Measurements from ENCODE around the gene ACMSD.
"Not testable (repeated sequence)": the region's sequence is repeated elsewhere in the genome, so short reads cannot be mapped to it uniquely, and the experiment has no call there.

The ACMSD gene

DNA sequence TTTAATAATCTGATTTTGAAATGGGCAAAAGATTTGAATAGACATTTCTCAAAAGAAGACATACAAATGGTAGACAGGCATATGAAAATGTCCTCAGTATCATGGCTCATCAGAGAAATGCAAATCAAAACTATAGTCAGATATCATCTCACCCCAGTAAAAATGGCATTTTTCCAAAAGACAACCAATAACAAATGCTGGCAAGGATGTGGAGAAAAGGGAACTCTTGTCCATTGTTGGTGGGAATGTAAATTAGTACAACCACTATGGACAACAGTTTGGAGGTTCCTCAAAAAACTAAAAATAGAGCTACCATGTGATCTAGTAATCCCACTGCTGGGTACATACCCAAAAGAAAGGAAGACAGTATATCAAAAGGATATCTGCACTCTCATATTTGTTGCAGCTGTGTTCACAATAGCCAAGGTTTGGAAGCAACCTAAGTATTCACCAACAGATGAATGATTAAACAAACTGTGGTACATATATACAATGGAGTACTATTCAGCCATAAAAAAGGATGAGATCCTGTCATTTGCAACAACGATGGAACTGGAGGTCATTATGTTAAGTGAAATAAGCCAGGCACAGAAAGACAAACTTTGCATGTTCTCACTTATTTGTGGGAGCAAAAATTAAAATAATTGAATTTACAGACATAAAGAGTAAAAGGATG is 69.2 kb downstream of the ACMSD start:
- DNase-seq (ENCODE audit: low read depth): not testable (repeated sequence)

DNA sequence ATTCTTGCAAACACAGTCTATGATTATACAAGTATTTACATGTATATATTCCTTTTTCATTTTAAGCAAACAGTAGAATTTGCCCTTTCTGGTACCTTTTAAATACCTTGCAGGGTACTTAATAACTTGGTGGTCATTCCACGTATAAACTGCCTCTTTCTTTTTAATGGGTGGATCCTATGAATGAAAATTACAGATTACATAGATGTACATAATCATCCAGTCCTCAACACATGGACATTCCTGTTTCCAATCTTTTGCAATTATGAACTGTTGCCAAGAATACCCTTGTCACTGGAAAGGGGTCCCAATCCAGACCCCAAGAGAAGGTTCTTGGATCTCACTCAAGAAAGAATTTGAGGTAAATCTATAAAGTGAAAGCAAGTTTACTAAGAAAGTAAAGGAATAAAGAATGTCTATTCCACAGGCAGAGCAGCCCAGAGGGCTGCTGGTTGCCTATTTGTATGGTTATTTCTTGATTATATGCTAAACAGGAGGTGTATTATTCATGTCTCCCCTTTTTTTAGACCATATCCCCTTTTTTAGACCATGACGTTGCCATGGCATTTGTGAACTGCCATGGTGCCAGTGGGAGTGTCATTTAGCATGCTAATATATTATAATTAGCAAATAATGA is 72.5 kb downstream of the ACMSD start:
- DNase-seq (ENCODE audit: low read depth): no peak

DNA sequence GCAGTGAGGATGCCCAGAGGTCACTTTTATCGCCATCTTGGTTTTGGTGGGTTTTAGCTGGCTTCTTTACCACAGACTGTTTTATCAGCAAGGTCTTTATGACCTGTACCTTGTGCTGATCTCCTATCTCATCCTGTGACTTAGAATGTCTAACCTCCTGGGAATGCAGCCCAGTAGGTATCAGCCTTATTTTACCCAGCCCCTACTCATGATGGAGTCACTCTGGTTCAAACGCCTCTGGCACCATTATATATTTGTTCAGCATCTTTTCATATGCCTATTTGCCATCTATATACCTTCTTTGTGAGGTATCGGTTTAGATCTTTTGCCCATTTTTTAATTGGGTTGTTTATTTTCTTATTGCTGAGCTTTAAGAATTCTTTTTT is 73.0 kb downstream of the ACMSD start:
- no peak for DNase-seq (ENCODE audit: low read depth)

DNA sequence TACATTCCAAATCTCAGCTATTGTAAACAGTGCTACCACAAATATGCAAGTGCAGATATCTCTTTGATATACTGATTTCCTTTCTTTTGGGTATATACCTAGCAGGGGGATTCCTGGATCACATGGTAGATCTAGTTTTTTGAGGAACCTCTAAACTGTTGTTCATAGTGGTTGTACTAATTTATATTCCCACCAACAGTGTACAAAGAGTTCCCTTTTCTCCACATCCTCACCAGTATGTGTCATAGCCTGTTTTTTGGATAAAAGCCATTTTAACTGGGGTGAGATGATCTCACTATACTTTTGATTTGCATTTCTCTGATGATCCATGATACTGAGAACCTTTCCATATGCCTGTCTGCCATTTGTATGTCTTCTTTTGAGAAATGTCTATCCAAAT is 73.9 kb downstream of the ACMSD start:
- peak; percentile 35 for DNase-seq (ENCODE audit: low read depth)

DNA sequence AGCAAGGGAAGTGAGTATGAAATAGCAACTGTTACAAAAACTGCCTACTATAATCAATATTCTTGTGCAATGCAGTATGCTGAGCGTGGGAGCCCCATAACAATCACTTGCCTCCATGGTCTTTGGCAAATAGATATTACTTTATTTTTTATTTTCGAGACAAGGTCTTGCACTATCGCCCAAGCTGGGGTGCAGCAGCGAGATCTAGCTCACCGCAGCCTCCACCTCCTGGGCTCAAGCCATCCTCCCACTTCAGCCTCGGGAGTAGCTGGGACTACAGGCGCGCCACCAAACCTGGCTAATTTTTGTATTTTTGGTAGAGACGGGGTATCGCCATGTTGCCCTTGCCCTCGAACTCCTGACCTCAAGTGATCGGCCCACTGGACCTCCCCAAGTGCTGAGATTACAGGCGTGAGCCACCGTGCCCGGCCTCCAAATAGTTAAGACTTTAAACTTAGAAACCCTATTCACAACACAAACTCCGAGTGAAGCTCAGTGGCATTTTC is 79.0 kb downstream of the ACMSD start:
- DNase-seq (ENCODE audit: low read depth): no peak

DNA sequence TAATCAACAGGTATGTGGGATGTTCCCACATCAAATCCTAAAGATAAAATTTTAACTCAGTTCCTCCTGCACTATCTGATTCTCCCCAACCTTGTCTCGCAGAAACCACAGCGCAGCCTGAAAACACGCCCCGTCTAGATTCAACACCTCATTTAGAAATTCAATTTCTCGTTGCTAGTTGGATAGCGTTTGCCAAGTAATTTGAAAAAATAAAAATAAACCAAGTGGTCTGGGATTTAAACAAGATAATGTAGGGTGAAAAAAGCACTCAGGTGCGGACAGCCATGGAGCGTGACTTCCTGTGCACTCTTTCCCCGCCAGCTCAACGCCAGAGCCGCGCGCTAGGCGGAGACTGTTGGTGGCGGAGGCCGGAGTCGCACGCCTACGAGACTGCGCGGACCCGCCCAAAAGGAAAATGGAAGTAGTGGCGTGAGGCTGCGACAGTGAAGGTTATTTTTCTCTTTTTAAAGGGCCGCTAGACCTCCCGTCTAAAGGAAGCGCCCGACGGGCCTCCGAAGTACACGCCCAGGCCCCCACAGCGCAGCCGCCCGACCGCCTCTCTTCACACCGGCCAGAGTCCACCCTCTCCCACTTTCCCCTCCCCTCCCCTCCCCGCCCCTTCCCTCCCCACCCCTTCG is 79.6 kb downstream of the ACMSD start:
- peak; percentile 76 for DNase-seq (ENCODE audit: low read depth)

DNA sequence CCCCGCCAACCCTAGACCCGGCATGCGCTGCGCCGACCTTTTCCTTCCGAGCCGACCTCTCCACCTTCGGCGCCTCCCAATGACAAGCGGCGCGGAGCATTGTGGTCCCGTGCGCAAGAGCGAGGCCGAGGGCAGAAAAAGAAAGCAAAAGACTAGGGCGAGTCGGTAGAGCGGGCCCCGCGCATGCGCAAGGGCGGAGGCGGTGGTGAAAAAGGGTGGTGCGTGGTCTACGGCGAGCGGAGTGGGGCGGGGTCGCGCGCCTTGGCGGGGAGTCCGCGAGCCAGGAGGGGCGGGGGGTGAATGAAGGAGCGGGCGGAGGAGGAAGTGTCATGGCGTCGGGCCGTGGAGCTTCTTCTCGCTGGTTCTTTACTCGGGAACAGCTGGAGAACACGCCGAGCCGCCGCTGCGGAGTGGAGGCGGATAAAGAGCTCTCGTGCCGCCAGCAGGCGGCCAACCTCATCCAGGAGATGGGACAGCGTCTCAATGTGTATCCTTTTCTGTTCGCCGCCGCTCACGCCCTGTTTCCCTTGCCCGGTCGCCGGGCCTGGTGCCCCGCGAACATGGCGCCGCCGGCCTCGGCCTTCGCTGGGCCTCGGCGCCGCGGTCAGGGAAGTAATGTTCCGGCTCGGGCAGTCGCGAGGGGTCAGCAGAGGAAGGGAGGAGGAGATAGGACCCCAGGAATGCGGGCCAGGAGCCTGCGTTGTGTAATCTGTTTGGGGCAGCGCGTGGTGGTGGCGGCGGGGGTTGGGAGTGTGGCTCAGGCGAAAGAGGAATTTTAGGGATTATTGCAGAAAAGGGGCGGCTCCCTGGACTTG is 80.3 kb downstream of the ACMSD start, which contains the start of gene CCNT2:
CCNT2 (plus strand) TSS at position 297 of the 815 bp plus-strand sequence; CDS start at position 330, 33 bp downstream.
- peak; percentile 96 for DNase-seq (ENCODE audit: low read depth)

DNA sequence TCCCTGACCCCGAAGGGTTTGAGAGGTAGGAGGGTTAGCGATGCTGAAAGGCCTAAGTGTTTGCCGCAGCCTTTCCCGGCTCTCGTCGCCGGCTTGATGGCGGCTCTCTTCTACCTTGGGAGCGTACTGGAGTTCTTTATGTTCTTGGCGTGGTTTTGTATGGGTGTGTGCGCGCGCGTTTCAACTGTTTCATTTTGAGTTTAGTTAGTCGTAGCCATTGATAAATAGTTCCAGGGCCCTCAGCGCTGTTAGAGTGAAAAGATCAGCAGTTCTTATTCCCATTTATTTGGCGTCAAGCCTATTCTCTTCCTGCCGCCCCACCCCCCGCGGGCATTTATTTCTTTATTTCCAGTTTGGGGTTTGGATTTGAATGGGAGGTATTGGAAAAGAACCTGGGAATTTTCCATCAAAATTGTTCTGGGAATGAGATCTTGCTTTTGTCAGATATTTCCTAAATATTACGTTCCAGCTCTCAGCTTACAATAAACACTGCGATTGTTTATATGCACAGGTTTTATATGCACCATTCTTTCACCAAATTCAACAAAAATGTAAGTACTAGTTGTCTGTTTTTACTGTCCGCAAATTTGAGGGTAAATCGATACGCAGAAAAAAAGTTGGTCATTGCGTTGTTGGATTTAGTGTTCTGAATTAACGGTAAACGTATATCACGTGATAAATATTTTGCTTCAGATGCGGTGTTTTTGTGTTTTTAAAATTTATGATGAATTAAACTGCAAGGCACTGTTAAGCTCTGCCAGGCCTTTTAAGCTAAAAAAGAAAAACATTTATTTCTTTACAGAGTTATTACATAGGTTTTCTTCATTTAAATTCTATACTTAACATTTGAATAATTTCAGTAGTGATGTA is 81.2 kb downstream of the ACMSD start:
- no peak for DNase-seq (ENCODE audit: low read depth)

DNA sequence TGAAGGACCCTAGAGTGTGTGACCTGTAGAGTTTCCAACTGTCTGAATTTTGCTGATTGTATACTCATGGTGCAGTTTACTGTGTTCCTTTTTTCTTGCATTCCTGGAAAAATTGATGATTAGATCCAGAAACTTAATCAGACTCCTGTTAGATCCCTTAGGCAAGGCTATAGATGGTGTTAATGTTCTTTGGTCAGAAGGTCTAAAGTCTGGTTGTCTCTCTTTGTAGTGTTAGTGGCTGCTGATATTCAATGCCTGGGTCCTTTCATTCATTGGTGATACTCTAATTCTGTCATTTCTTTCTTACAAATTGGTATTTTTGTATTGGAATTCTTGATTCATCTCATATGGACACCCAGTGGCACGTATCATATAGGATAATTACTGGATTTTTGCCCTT is 86.5 kb downstream of the ACMSD start:
- no peak for DNase-seq (ENCODE audit: low read depth)

DNA sequence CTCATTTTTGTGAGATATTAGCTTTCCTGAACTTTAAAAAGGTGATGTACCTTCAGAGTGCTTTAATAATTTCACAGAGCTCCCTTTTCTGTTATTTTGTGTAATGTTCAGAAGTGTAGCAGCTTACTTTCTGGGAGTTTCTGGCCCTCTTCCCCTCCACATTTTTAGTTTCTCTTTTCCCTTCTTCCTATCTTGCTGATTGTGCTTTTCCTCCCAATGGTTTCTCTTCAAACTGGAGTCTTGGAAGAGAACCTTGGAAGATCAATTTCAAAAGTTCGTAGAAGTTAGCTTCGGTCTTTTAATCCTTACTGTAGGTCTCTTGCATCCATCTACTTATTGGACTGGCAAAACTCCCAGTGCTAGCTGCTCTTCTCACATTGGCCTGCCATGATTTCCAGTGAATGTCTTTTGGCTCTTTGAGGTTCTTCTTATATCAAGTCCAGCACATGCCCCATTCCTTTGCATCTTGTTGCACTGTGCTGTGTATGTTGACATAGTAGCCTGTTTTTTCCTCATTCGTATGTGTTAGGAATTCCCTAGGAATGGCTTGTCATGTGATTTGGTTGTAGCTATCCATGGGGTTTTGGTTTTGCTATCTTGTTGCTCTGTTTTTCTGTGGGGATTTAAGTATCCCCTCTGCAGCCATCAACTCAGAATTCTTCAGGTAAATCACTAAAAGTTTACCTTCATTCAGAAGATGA is 88.0 kb downstream of the ACMSD start:
- DNase-seq (ENCODE audit: low read depth): no peak

DNA sequence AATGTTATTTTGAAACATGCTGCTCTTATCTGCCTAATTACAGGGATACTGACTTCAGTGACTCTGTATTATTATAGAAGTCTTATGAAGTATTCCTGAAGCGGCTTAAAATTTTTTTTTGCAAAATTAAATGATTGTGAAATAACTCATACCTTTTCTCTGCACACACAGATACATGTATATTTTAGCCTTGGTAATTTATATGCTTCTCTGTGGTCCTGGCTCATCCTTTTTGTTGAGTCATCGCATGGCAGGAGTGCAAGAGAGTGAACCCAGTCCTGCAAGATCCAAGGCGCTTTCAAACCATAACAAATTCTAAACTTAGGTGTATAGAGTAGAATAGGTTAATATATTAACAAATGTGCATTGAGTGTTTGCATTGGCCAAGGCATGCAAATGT is 88.8 kb downstream of the ACMSD start:
- DNase-seq (ENCODE audit: low read depth): no peak

DNA sequence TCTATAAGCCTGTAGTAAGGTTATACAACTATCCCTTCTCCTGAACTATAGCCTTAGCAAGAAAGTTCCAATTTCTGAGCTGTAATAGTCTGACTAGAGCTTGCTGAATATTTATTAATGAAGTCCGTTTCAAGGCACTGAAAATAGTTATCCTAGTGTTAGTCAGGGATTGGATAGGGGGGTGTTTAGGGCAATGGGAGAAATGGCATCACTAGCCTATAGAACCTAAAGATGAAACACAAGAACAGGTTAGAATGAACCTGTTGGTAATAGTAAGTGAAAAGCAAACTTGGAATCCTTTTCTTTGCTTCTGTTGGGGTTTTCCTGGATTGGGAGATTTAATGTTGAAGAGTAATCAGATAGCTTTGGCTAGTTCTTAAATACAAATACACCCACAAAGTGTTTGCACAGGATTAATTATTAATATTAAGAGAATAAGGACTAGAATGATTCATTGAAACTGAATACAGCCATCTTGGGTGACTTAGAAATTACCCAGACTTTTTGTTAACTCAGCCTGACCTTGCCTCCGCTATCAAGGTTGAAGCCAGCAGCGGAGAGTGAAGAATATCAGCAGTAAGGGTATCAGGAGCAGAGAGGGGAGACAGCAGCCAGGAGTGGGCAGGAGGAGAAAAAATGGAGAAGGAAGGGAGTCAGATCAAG is 94.6 kb downstream of the ACMSD start:
- DNase-seq (ENCODE audit: low read depth): no peak

DNA sequence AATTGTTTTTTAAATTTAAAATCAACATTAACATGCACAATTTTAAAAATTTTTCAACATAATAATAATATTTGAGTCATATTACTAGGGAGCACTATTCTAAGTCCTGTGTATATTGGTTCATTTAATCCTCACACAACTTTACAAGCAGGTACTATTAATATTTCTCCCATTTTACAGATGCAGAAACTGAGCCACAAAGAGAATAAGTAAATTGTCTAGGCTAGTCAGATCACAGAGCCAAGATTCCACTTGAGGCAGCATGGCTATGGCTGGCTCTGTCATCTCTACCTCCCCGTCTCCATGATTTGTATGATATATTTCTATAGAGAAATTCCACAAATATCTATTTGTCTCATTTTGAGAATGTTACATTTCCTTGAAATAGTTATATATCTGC is 95.3 kb downstream of the ACMSD start:
- no peak for DNase-seq (ENCODE audit: low read depth)

DNA sequence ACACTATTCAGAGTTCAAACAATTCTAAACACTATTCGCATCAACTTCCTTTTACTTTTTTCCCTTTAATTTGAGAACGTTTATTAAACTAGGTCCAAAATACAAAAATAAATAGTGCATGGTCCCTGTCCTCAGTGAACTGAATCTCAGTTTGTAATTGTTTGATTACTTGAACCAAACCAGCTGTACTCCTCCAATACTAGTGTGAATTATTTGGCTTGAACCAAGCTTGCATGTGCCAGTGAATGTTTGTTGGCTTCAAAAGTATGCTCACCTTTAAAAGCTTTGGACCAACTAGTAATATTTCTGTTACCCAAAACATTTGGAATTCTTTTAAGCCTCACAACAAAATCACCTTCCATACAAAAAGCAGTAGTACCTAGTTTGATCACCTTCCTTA is 95.7 kb downstream of the ACMSD start:
- DNase-seq (ENCODE audit: low read depth): no peak

DNA sequence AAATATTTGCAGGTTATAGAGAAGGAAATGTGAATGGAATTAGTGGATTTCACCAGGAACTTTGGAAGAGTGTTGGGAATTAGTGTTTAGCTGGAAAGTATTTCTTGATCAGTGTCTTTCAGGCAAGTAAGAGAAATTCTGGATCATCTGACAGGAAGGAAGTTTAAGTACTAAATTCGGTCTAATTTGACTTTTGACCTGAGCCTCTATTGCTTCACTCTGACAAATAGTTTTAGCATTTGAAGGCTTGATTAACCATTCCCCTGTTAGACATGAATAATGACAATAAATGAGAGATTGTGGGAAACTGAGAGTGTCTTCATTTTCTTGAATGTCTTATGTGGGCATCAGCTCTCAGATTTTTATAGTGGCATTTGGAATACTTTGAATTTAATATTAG is 96.2 kb downstream of the ACMSD start:
- DNase-seq (ENCODE audit: low read depth): peak; percentile 22

DNA sequence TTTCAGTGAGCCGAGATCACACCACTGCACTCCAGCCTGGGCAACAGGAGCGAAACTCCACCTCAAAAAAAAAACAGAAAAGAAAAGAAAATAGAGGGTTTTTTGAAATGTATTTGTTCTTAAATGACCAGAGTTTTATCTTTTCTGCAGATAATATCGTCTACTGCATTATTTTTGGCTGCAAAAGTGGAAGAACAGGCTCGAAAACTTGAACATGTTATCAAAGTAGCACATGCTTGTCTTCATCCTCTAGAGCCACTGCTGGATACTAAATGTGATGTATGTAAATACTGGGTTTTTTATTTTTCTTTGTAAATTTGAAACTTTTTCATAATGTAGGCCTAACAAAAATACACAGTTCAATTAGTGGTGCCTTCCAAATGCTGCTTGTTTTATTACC is 98.3 kb downstream of the ACMSD start:
- DNase-seq (ENCODE audit: low read depth): no peak

DNA sequence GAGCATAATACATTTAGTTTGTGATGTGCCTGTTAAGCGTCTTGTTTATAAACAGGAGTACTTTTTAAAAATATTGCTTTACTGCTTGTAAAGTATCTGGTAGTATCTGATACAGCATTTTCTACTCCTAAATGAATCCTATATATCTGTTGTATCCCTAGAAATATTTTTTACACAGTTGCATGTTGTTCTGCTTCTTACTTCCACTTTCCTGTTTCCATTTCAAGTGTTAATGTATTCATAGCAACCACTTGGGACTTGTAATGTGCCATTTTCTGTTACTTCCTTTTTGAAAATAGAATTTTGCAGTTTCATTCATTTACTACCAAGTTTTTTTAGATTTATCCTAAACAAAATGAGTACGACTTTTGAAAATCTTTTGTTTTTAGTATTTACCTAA is 105.1 kb downstream of the ACMSD start:
- DNase-seq (ENCODE audit: low read depth): no peak

DNA sequence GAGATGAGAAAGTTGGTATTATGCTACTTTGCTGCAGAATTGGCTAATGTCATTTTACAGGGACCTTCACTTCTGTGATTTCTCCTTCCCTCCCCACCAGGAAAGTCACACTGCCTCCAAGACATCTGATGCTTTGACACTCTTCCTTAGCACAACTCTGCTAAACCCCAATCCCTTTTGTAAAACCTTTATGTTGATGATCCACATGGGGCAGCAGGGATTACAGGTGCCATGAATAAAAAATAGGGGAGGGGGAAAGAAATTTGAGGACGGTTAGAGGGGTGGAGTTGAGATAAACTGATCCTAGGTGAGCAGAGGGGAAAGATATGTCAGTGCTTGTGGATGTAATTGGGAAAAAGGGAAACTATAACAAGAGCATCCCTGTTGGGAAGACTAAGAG is 106.6 kb downstream of the ACMSD start:
- DNase-seq (ENCODE audit: low read depth): no peak

DNA sequence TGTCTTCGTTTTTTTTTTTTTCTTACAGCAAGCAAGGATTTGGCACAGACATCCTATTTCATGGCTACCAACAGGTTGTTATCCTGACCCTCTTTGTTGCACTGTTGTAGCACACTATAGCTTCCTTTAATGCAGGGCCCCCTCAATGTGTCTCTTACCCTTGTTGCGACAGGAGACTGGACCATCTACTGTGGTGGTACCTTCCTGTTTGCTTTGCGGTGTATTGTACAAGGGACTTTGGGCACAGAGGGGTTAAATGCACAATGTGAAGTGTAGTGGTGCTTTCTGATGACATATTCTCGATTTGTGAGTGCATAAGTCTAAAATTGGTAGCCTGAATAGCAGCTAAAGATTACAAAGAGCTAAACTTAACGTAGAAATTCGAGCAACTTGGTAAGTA is 107.7 kb downstream of the ACMSD start:
- no peak for DNase-seq (ENCODE audit: low read depth)

DNA sequence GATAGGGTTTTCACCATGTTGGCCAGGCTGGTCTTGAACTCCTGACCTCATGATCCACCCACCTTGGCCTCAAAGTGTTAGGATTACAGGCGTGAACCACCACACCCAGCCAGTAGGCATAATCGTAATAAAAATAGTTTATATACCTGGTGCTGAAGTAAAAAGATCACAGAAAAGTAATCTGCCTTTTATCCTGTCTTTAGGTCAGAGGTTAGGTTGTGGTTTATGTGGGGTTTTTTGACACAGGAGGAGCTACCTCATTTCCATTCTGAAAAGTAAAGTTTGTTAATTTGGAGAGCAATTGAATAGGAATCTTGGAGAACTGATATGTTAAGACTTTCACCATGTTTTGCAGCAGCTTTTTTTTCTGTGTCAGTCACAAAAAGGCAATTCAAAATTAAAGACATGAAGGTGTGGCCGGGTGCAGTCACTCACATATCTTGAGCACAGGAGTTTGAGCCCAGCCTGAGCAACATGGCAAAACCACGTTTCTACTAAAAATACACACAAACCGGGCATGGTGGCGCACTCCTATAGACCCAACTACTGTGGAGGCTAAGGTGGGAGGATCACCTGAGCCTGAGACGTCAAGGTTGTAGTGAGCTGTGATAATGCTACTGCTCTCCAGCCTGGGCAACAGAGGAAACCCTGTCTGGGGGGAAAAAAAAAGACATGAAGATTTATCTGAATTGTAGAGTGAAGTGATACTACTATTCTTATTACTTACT is 111.7 kb downstream of the ACMSD start:
- DNase-seq (ENCODE audit: low read depth): no peak

Measured in HS-5 (cell line).